SK-N-SH treated with all-trans-retinoic acid at 6 μM for 48 hours (cell line): ENCODE measurements around the gene CADM2.

Experiments used
- BACH2 ChIP-seq: fragments of 250-450 bp; sonication (Bioruptor Pico); IDR thresholded peaks from 2 replicates; pipeline ENCODE4 v1.9.0; 2021; ENCODE audit warnings: mild to moderate bottlenecking, borderline replicate concordance
- ZFP3 ChIP-seq: fragments of 250-450 bp; sonication (Bioruptor Pico); IDR thresholded peaks from 2 replicates; pipeline ENCODE4 v1.5.0; 2020; ENCODE audit warnings: mild to moderate bottlenecking, moderate library complexity

DNA sequence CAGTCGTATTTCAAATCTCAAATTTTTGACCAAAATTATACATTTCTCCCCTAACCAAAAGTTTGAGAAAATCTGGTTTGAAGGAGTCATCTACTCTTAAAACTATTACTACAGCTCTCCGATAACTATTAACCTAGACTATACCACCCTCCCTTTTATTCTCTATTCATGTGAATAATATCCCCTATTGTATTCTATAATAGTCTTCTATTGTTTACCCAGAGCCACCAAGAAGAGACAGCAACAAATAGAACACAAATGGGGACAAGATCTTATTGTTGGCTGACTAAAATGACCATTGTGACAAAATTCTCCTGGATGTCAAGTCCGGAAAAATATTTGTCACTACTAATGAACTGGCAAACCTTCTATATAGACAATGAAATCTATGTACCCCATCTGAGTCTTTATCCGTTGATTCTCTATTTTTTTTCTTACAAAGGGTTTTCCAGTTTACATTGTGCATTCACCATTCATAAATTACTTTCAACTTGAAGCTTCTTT is 618.0 kb downstream of the CADM2 start:
- TF ChIP-seq BACH2 (CRISPR knock-in tag) (no peak), ZFP3 (CRISPR knock-in tag) (no peak)
